ENCODE results near the gene LRP5.

GRCh38 chr11:68467201-68467834 is 154.9 kb downstream of the LRP5 start:
- TF ChIP-seq GATA2 (IDR thresholded peaks at IDR 0.05; ENCODE audit: low read depth, low read length) (no peak), GATA3 (IDR thresholded peaks at IDR 0.05; ENCODE audit: low read depth, low read length) (no peak)

All from SH-SY5Y (cell line).